GM21390 (cell line): ENCODE results near the gene FHAD1.
"Not testable (repeated sequence)": the region's sequence is repeated elsewhere in the genome, so short reads cannot be mapped to it uniquely, and the experiment has no call there.

ENCODE experiments used
- ATAC-seq: cut with Tn5 transposase; IDR thresholded peaks from one replicate; pipeline ENCODE4 v1.9.1; 2021; ENCODE audit not compliant: unreplicated experiment

The FHAD1 gene

GRCh38 chr1:15362096-15362736 is 115.2 kb downstream of the FHAD1 start:
- ATAC-seq = no peak

GRCh38 chr1:15362737-15363128 is 115.7 kb downstream of the FHAD1 start:
- no peak for ATAC-seq

- ATAC-seq = no peak
Measured at GRCh38 chr1:15364740-15365139, 117.7 kb downstream of the FHAD1 start.

- no peak for ATAC-seq
Measured at GRCh38 chr1:15368888-15369287, 121.9 kb downstream of the FHAD1 start.

GRCh38 chr1:15370268-15370667 is 123.2 kb downstream of the FHAD1 start:
- ATAC-seq = no peak

- ATAC-seq = no peak
Measured at GRCh38 chr1:15370781-15371520, 123.9 kb downstream of the FHAD1 start.

GRCh38 chr1:15371610-15372545 is 124.9 kb downstream of the FHAD1 start:
- no peak for ATAC-seq

GRCh38 chr1:15378729-15379128 is 131.7 kb downstream of the FHAD1 start:
- ATAC-seq = no peak

GRCh38 chr1:15379151-15379550 is 132.1 kb downstream of the FHAD1 start:
- ATAC-seq = not testable (repeated sequence)

- no peak for ATAC-seq
Measured at GRCh38 chr1:15380601-15381508, 133.8 kb downstream of the FHAD1 start.

- ATAC-seq = no peak
Measured at GRCh38 chr1:15381805-15382204, 134.8 kb downstream of the FHAD1 start.

- ATAC-seq = no peak
Measured at GRCh38 chr1:15382601-15383518, 135.8 kb downstream of the FHAD1 start.

GRCh38 chr1:15383810-15384209 is 136.8 kb downstream of the FHAD1 start:
- no peak for ATAC-seq

- ATAC-seq = no peak
Measured at GRCh38 chr1:15384301-15384901, 137.4 kb downstream of the FHAD1 start.

- ATAC-seq = no peak
Measured at GRCh38 chr1:15385420-15385819, 138.4 kb downstream of the FHAD1 start.

- ATAC-seq = no peak
Measured at GRCh38 chr1:15386164-15386749, 139.2 kb downstream of the FHAD1 start.

- ATAC-seq = no peak
Measured at GRCh38 chr1:15388201-15388880, 141.3 kb downstream of the FHAD1 start.

GRCh38 chr1:15389828-15390227 is 142.8 kb downstream of the FHAD1 start:
- ATAC-seq = not testable (repeated sequence)
